ENCODE measurements around the gene WDR26. TPM values are rescaled to one million over a fixed set of nuclear protein-coding genes. Genes with fewer than 3 reads are reported as not detected.
A peak's percentile ranks its signal among the peaks of the same experiment; 100 is the strongest.

WDR26 gene
- total RNA-seq, 1 experiment from 2014 or later: 81.4 TPM

DNA sequence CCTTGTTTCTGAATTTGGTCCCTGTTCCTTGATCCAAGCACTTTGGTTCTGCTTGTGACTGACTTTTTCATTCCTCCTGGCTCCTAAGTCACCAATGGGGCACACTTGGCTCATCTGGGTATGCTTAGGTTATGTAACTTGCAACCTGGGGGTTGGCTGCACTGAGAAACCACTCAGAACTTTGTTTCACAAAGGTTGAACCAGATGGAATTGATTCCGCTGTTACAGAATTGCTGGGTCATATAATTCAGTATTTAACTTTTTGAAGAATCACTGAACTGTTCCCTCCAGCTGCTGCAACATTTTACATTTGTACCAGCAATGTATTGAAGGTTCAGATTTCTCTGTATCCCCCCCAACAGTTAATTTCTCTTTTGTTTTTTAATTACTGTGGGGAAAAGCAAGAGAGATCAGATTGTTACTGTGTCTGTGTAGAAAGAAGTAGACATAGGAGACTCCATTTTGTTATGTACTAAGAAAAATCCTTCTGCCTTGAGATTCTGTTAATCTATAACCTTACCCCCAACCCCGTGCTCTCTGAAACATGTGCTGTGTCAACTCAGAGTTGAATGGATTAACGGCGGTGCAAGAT is 95.1 kb downstream of the WDR26 start:
- H2AFZ ChIP-seq (ENCODE audit: low read length): no peak overlapping the region
- H3K27ac ChIP-seq (ENCODE audit: insufficient read length, low read depth, low read length): peak overlapping the region; percentile 9
- no peak overlapping the region for H3K23ac ChIP-seq (ENCODE audit: insufficient read length, low read depth, low read length)
- H3K56ac ChIP-seq (ENCODE audit: insufficient read length, low read depth, low read length): no peak overlapping the region
- Mint-ChIP-seq H3K4me1 (peaks cover 17 to 20% of the 10 kb centered on the region in 2 experiments), H3K4me3 (peak overlapping the region in 1 of 2 experiments; percentile 41; a peak in 2 of 5 replicates), H3K9me3 (peaks cover 26 to 31% of the 10 kb centered on the region in 2 experiments), H3K36me3 (ENCODE audit: insufficient read depth in 1 of 3, low read depth in 3 of 3) (peaks cover 18 to 27% (median 22%) of the 10 kb centered on the region in 3 experiments), H3K27me3 (ENCODE audit: low read depth) (no peaks in the 10 kb centered on the region; the same call in 1 of the 2 replicates), H3K27ac (peak overlapping the region; percentile 62 to 98 (median 96); a peak in 5 of 7 replicates)
- no peak for DNase-seq
- H4K91ac ChIP-seq (ENCODE audit: insufficient read length, low read depth, low read length): no peak overlapping the region
- H2BK15ac ChIP-seq (ENCODE audit: low read depth, low read length): no peak overlapping the region
- H2AK5ac ChIP-seq (ENCODE audit: insufficient read length, low read length): no peak overlapping the region
- no peak overlapping the region for H4K5ac ChIP-seq (ENCODE audit: insufficient read length, low read depth, low read length)
- H3K14ac ChIP-seq (ENCODE audit: insufficient read depth, low read length): no peak overlapping the region
- no CpG with 5 or more reads among the region's 4 CpGs for WGBS (ENCODE audit: extremely low coverage, insufficient read length, low lambda C conversion rate)
- peak overlapping the region; percentile 29 for H3T11ph ChIP-seq (ENCODE audit: low read length)
- no peak overlapping the region for H3K4me2 ChIP-seq (ENCODE audit: insufficient read depth, insufficient read length, low read length)
- H3K9ac ChIP-seq (ENCODE audit: extremely low read depth, insufficient read length, low read length): no peak overlapping the region
- H4K8ac ChIP-seq (replicated peaks; ENCODE audit: insufficient read length, low read depth, low read length): no peak overlapping the region
- H2BK5ac ChIP-seq (ENCODE audit: insufficient read length, low read length): no peak overlapping the region
- H3K4me1 ChIP-seq (ENCODE audit: insufficient read depth, low read length): peaks cover 4% of the 10 kb centered on the region; the same call in 1 of the 2 replicates
- TF ChIP-seq, protein P1, sequence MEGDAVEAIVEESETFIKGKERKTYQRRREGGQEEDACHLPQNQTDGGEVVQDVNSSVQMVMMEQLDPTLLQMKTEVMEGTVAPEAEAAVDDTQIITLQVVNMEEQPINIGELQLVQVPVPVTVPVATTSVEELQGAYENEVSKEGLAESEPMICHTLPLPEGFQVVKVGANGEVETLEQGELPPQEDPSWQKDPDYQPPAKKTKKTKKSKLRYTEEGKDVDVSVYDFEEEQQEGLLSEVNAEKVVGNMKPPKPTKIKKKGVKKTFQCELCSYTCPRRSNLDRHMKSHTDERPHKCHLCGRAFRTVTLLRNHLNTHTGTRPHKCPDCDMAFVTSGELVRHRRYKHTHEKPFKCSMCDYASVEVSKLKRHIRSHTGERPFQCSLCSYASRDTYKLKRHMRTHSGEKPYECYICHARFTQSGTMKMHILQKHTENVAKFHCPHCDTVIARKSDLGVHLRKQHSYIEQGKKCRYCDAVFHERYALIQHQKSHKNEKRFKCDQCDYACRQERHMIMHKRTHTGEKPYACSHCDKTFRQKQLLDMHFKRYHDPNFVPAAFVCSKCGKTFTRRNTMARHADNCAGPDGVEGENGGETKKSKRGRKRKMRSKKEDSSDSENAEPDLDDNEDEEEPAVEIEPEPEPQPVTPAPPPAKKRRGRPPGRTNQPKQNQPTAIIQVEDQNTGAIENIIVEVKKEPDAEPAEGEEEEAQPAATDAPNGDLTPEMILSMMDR (conservative IDR thresholded peaks at IDR 0.05): no peak
- H3K4ac ChIP-seq (ENCODE audit: low read depth, low read length): no peak overlapping the region; the same call in 1 of the 2 replicates
- peaks cover 4% of the 10 kb centered on the region for H3K23me2 ChIP-seq (ENCODE audit: insufficient read length, low read depth, low read length, poor library complexity, severe bottlenecking)
- H3K79me1 ChIP-seq (ENCODE audit: insufficient read depth, low read depth, low read length, poor library complexity, severe bottlenecking): no peaks in the 10 kb centered on the region
- no peaks in the 10 kb centered on the region for H4K20me1 ChIP-seq (ENCODE audit: control insufficient read depth, insufficient read depth, insufficient read length)
- H3K27me3 ChIP-seq (ENCODE audit: insufficient read depth, low read length): no peaks in the 10 kb centered on the region
- no peak overlapping the region for H3K18ac ChIP-seq (ENCODE audit: insufficient read length, low read depth, low read length)
- no peak overlapping the region for H2BK12ac ChIP-seq (ENCODE audit: insufficient read length, low read depth, low read length)
- no peak overlapping the region for H2BK120ac ChIP-seq (ENCODE audit: low read depth, low read length, poor library complexity, severe bottlenecking)
- H2BK20ac ChIP-seq (ENCODE audit: low read depth, low read length, poor library complexity, severe bottlenecking): no peak overlapping the region
- H3K79me2 ChIP-seq (ENCODE audit: insufficient read depth, low read length): no peaks in the 10 kb centered on the region
- peaks cover 8% of the 10 kb centered on the region for H3K9me3 ChIP-seq (ENCODE audit: control insufficient read depth, low read depth, low read length)

Measured in H9 (cell line).